DND-41 (cell line): ENCODE data around the gene LTBP1.

Experiments used
- EZH2 ChIP-seq: IDR thresholded peaks from 3 replicates; pipeline ENCODE4 v1.6.1; 2012; ENCODE audit warnings: borderline replicate concordance, low read depth, mild to moderate bottlenecking, moderate library complexity, low read length, inconsistent platforms; ENCODE audit not compliant: severe bottlenecking
- TF ChIP-seq, protein P1 (sequence below): IDR thresholded peaks from 2 replicates; pipeline ENCODE4 v1.5.1; 2012; ENCODE audit warnings: borderline replicate concordance, low read length, moderate library complexity, mild to moderate bottlenecking; ENCODE audit not compliant: poor library complexity, severe bottlenecking; ENCODE audit errors: extremely low read depth

DNA sequence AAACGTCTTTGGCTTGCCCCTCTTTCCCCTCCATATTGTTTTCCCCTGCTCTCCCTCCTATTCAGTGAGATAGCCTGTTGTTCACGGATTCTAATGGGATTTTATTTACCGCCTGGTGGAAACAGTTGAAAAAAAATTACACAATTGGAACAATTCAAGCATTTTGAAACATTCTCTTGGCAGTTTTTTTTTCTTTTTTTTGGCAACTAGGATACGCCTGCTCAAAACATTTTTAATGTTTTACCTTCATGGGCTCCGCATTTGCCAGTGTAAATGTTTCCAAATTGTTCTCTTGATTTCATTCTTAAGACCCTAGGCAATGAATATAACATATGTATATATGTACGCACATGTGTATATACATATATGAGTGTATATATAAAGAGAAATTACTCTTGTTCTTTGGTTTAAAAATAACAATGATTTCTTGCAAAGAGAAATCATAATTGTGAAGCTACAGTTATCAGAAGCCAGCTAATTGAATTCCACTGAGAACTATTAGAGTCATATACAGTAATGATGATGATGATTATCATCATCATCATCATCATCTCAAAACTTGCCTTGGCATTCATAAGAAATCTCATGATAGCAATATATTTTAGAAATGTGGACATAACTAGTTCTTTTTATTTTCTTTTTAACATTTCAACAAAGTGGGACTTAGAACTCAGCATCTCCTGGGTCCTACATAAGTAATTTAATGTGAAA is 146.7 kb downstream of the LTBP1 start:
- TF ChIP-seq, protein P1, sequence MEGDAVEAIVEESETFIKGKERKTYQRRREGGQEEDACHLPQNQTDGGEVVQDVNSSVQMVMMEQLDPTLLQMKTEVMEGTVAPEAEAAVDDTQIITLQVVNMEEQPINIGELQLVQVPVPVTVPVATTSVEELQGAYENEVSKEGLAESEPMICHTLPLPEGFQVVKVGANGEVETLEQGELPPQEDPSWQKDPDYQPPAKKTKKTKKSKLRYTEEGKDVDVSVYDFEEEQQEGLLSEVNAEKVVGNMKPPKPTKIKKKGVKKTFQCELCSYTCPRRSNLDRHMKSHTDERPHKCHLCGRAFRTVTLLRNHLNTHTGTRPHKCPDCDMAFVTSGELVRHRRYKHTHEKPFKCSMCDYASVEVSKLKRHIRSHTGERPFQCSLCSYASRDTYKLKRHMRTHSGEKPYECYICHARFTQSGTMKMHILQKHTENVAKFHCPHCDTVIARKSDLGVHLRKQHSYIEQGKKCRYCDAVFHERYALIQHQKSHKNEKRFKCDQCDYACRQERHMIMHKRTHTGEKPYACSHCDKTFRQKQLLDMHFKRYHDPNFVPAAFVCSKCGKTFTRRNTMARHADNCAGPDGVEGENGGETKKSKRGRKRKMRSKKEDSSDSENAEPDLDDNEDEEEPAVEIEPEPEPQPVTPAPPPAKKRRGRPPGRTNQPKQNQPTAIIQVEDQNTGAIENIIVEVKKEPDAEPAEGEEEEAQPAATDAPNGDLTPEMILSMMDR = no peak
- no peak for TF ChIP-seq EZH2
